Dedifferentiated amniotic fluid mesenchymal stem cell (primary cell): ENCODE data around the gene IQGAP2.
"Not testable (repeated sequence)": the region's sequence is repeated elsewhere in the genome, so short reads cannot be mapped to it uniquely, and the experiment has no call there.

Experiments
- DNase-seq: peaks from one replicate; pipeline ENCODE4 v3.0.0-alpha.2; 2016; ENCODE audit errors: extremely low spot score

Gene IQGAP2

DNA sequence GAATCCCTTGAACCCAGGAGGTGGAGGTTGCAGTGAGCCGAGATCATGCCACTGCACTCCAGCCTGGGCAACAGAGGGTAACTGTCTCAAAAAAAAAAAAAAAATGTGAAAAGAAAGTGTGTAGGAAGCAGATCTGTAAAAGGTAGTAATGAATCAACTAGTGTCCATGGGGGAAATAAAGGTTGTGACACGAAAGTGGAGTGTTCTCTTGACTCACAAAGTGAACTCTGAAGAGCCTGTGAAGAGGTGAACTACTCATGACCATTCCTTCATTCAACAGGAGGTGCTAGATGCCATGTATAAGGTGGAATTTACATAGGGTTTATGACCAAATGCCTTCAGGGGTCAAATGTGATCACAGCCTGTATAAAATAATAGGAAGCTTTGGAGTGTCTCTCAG, 12.8 kb downstream of the IQGAP2 start:
- no peak for DNase-seq

DNA sequence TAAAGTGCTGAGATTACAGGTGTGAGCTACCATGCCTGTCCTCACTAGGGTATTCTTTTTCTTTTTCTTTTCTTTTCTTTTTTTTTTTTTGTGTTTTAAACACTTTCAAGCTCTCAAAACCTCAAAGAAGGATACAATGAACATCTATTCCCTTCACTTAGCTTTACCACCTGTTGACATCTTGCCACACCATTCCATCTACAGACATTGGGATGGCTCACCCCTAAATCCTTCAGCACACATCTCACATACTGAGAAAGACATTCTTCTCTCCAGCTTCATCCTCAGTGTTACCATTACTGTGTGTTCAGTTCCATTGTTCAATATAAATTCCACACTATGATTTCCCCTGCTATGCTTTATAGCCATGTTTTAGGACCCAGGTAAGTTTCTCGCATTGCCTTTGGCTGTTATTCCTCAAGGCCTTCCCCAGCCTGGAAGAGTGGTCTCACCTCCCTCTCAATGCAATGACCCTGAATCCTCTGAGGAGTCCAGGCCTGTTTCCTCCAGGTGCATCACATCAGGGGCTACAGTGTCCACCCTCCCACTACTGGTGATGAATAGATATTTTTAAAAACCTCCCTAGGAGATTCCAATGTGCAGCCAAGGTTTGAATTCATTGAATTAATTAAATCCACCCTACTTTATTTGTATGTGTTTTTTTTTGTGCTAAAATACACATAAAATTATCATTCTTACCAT, 16.7 kb downstream of the IQGAP2 start:
- no peak for DNase-seq

DNA sequence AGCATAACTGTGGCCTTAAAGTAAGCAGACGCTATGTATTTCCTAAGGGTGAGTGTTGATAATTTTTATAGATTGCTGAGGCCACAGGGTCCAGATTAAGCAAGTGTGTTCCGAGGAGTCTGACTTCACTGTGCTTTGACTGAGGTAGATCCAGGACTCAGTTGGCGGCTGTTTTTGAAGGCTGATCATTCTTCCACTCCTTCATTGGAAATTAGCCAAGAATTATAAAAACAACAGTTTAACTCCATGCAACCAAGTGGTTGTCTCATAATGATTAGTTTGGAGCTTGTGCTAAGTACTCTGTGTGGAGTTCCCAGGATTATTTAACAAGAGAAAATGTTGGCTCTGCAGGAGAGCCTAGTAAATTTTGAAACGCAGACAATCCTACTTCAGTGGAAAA, 19.1 kb downstream of the IQGAP2 start:
- DNase-seq: no peak

DNA sequence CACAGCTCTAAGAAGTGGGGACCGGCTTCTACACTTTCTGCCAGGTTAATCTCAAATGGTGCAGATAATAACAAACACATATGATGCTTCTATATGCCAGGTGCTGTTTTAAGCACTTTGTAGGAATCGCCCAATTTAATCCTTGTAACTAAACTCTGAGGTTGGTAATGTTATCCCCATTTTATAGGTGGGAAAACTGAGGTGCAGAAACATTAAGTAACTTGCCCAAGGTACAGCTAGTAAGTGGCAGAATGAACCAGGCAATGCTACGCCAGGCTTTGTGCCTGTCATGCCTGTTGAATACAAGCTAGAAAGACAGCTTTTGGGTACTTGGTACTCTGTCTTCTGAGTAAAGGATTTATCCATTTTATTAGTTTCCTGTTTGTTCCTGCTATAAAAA, 19.7 kb downstream of the IQGAP2 start:
- no peak for DNase-seq

DNA sequence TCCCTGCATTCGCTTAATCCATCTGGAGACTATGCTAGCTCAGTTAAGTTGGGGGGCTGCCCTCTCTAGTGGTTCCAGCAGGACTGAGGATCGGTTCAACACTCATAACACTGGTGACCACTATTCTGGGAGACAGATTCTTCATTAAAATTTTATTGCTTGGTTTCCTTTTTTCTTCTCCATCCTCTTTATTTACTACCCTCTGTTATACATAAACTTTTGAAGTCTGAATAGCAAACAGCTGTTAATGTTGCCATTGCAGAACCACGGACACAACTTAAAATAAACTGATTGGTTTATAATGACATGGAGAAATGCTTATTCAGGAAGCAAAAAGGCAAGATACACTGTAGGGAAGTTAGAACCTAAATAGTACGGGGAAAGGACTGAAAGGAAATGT, 22.1 kb downstream of the IQGAP2 start:
- DNase-seq: no peak

DNA sequence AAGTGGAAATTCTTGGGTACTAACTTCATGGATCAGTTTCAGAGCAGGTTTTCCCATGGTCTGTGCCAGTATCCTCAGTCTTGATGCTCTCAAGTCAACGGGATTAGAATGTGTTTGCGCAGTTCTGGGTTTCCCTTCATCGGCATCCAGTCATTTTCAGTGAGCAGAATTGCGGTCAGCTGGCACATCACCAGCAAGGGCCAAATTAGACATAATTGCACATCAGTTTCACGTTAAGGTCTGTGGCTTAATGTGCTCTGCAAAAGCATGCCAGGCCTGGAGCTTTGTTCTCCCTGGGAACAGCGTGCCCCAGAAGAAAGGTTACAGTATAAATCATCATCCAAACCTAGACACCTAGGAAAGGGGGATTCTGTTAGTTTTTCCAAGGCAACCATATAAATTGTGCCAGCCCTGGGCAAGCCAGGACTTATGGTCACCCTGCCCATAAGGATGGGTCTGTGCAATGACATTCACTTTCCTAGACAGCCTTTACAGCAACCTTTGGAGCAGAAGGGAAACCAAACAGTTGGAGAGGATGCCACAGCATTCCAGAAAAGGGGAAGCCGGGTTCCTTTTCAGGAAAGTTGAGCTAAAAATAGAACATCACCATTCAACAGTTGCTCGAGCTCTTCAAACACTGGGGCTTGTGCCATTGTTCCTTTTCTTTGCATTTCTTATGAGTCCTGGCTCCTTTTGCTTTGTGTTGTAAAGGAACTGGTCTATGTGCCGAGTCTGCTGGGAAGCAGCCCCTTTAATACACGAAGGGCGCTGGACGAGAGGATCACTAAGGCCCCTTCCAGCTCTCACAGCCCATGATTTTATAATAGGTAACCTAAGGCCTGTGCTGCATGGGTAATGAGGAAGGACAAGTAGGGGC, 23.1 kb downstream of the IQGAP2 start:
- DNase-seq: no peak

DNA sequence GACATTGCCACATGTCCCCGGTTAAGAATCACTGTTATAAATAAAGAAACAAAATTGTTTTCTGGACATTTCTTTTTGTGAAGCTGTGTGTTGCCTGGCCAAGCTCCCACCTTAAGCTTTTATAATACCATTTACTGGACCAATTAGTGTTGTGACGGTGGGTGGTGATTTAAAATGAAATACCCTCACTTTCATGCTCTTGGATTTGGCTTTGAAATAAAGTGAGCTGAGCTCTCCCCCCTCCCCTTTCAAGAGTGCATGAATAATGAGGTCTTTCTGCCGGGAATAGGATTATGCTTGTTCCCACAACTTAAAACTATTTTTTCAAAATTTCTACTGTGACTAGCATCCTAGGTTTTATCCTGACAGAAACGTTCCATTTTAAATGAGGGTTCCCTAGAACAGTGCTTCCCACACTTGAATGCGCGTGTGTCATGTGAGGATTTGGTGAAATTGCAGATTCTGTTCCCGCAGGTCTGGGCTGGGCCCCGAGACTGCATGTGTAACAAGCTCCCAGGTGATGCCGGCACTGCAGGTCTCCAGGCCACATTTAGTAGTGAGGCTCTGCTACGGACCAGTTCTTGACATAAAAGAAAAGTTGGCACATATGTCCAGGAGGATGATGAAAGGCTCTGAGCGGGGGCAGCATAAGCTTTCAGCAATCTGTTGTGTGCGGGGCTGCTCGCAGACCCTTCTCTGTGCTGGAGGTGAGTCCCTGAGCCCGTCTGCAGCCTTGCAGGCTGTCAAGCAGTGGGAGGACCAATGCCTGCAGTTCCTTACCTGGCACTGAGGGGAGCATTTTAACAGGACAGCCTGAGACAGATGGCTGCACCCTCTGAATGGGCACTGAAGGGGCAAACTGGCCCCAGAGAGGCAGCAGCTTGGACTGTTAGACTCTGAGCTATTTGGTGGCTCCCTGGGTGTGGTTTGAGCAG, 24.4 kb downstream of the IQGAP2 start:
- no peak for DNase-seq

DNA sequence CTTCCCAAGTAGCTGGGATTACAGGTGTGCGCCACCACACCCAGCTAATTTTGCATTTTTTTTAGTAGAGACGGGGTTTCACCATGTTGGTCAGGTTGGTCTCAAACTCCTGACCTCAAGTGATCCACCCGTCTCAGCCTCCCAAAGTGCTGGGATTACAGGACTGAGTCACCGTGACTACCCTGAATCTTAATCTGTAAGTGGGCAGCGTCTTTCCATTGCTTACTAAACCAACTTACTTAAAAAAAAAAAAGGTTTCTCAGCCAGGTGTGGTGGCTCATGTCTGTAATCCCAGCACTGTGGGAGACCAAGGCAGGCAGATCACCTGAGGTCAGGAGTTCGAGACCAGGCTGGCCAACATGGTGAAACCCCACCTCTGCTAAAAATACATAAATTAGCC, 25.5 kb downstream of the IQGAP2 start:
- not testable (repeated sequence) for DNase-seq

DNA sequence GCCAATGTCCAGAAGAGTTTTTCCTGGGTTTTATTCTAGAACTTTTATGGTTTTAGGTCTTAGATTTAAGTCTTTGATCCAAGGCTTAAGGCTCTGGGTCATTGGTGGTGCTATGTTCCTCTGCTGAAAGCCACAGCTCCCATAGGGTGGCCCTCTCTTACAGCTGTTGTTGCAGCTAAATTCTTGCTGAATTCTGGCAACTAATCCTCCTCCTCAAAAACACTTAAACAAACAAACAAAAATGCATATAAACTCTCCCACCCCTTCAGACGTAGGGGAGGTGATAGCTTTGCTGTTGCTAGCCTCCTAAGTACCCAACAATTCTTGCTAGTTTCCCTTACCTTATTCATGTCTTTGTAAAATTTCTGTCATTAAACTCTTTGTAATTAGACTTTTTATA, 30.2 kb downstream of the IQGAP2 start:
- no peak for DNase-seq

DNA sequence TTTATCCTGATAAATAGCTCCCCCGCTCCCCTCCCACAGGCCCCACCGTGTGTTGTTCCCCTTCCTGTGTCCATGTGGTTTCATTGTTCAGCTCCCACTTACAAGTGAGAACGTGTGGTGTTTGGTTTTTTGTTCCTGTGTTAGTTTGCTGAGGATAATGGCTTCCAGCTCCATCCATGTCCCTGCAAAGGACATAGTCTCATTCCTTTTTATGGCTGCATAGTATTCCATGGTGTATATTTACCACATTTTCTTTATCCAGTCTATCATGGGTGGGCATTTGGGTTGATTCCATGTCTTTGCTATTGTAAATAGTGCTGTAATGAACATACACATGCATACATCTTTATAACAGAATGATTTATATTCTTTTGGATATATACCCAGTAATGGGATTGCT, 34.4 kb downstream of the IQGAP2 start:
- not testable (repeated sequence) for DNase-seq

DNA sequence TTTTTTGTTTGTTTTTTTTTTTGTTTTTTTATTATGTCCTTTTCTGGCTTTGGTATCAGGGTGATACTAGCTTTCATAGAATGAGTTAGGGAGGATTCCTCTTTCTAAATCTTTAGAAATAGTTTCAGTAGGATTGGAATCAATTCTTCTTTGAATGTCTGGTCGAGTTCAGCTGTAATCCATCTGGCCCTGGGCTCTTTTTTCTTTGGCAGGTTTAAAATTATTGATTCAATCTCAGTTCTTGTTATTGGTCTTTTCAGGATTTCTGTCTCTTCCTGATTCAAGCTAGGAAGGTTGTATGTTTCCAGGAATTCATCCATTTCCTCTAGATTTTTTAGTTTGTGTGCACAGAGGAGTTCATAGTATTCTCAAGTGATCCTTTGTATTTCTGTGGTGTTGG, 34.9 kb downstream of the IQGAP2 start:
- no peak for DNase-seq

DNA sequence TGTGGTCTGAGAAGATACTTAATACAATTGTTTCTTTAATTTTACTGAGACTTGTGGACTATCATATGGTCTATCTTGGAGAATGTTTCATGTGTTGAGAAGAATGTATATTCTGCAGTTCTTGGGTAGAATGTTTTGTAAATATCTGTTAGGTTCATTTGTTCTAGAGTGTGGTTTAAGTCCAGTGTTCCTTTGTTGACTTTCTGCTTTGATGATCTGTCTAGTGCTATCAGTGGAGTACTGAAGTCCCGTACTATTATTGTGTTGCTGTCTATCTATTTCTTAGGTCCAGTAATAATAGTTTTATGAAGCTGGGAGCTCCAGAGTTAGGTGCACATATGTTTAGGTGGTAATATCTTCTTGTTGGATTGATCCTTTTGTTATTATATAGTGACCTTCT, 36.1 kb downstream of the IQGAP2 start:
- no peak for DNase-seq

DNA sequence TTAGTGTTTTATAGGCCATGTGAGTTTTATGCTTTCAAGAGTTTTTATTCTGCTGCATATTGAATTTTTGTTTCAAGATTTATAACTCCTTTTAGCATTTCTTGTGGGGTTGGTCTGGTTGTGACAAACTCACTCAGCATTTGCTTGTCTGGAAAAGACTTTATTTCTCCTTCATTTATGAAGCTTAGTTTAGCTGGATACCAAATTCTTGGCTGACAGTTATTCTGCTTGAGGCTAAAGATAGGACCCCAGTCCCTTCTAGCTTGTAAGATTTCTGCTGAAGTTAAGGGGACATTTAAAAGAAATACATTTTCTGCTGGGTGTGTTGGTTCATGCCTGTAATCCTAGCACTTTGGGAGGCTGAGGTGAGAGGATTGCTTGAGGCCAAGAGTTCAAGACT, 36.8 kb downstream of the IQGAP2 start:
- no peak for DNase-seq

DNA sequence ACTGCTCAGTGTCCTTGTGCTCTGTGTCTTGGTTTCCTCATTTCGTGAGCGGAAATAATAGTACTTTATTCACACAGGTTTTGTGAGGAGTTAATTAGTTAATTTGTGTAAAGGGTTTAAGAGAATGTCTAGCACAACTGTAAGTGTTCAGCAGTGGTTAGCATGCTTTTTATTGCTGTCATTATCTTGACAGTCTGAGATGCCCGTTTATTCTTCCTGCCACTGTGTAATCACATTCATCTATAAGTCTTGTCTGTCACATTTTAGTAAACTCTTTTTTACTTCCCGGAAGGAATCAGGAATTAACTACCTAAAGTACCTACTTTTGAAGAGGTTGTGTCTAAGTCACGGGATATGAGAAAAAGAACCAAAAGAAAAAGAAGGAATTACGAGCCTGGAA, 38.0 kb downstream of the IQGAP2 start:
- no peak for DNase-seq

DNA sequence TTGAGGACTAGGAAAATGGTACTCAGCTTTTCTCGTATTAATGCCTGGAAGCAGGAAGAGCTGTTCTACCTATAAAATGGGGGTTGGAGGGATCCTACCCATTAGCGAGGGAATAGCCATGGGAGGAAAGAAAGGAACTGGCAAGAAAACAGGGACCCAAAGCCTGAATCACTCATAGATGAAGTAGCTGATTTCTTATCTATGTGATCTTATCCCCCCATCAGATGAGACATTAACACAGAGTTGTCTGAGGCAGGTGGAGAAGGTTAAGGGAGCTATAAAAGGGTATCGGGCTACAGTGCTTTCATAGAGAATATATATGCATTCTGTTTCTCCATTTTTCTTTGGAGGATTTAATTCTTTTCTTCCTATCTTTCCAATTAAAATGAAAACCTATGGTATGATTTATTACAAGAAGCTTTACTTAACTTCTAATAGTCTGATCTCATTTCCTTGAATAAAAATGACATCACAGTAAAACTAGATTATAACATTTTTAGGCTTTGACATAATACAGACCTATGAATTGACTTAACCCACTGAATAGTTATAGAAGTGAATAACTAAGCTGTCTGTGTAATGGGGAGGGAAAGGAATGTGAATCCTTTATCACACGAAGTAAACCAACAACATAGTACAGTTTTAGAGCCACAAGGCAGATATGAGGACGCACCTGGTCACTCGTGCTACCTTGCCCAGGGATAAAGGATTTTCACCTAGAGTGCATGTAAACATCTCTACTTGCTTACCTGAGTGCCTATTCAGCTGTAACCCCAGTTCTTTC, 39.0 kb downstream of the IQGAP2 start:
- DNase-seq: no peak

DNA sequence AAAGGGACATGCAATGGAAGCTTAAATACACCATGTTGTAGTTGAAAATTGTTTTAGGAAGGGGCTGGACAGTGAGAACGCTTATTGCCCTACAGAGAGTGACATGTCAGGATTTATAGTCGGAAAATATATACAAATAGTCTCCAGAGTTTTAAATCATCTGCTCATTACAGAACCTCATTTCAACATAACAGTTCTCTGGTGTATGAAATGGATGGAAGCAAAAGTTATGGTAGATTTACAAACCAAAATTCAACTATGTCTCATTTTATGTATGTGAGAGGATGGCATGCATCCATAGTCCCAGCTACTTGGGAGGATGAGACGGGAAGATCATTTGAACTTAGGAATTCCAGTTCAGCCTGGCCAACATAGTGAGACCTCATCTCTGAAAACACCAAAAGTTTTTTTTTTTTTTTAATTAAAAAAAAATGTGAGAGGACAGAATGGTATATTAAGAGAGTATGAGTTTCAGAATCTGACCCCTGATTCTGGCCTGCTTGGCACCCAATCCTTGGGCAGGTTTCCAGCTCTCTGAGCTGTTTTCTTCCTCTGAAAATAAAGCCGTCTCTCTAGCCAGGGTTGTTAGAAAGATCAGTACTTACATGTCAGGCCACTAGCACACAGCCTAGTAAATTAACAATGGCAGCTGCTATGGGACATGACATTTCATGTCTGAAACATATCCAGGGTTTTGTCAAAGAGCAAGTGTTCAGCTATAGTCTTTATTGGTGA, 40.1 kb downstream of the IQGAP2 start:
- DNase-seq: no peak

DNA sequence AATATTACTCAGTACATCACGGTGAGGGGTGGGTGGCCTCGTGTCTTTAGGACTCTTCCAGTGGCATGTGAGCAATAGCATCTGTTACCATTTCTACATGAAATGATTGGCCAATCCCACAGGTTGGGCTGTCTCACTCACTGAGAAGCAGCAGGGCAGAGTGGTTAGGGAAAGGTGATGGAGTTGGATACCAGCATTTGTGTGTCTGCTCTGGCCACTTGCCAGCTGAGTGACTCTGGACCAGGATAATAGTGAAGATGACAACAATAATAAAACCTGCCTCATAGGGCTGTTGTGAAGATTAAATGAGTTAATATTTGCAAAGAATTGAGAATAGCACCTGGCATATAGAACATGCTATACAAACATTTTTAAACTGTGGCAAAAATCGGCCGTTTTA, 42.0 kb downstream of the IQGAP2 start:
- no peak for DNase-seq

DNA sequence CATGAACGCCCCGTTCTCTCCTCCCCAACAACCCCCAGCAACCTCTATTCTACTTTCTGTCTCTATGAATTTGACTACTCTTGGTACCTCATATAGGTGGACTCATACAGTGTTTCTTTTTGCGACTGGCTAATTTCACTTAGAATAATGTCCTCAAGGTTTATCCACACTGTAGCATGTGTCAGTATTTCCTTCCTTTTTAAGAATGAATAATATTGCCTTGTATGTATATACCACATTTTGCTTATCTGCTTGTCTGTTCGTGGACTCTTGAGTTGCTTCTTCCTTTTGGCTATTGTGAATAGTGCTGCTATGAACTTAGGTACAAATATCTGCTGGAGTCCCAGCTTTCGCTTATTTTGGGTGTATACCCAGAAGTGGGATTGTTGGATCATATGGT, 42.7 kb downstream of the IQGAP2 start:
- no peak for DNase-seq

DNA sequence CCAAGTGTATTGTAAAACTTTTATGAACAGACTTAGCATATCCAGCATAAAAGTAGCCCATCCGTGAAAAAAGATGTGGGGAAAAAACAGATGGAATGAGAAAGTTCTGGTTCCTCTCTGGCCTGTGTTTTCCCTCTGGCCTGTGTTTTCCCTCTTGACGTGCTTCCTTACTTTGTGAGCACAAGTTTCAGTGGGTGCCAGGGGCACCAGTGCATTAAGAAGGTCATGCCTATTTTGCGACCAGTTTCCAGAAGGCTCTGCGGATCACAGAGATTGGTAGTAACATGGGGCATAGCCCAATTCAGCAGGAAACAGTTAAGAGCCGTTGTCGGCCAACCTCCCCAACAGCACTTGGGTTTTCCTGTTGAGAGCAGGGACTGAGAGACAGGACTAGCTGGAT, 43.7 kb downstream of the IQGAP2 start:
- DNase-seq: no peak

DNA sequence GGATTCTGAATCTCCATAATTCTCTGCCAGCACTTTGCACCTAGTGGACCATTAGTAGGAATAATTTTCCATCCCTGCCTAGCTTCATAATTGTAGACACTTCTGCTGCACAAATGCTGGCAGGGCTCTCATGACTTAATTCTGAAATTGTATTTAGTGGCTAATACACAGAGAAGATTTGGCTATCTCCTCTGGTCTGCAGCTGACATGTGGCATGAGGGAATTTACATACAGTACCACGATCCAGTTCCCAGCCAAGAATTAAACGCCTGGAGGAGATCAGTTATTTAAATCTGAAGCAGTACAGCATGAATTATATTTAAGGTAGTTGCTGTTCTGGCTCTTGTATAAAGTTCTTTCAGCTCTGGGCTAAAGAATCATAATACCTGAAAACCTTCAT, 46.5 kb downstream of the IQGAP2 start:
- DNase-seq: no peak

DNA sequence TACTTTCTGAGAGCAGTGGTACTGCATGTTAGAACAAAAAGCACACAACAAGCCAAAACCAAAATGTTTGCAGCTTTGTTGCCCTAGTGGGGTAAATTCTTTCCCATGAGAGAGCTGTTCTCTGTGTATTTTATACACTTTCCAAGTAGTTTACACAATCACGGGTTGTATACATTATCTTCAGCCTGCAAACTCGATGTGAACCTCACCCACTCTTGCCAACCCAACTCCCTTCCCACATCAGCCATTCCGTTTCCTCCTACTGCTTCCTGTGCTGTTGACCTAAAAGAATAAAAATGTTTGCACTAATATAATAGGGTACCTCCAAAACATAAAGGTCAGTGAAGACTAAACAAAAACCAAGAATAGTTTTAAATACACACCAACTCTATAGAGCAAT, 47.0 kb downstream of the IQGAP2 start:
- DNase-seq: no peak
